Mucosa of rectum (tissue), 2 donors: ENCODE results near the gene C17orf50.

Experiments
- H3K27ac ChIP-seq, 2 donors: one replicate each; pipeline ENCODE4 v1.7.0; 2013; ENCODE audit warnings: inconsistent platforms in 2 of 2, low read depth in 2 of 2, low read length in 2 of 2
- H3K27me3 ChIP-seq, 2 donors: one replicate each; pipeline ENCODE4 v1.7.0; 2013; ENCODE audit warnings: low read length in 2 of 2; ENCODE audit not compliant: control insufficient read depth in 2 of 2, insufficient read depth in 2 of 2
- H3K36me3 ChIP-seq, 2 donors: one replicate each; pipeline ENCODE4 v1.7.0; 2013; ENCODE audit warnings: low read length in 2 of 2; ENCODE audit not compliant: control insufficient read depth in 2 of 2, insufficient read depth in 2 of 2
- H3K4me1 ChIP-seq, 2 donors: one replicate each; pipeline ENCODE4 v1.7.0; 2013; ENCODE audit warnings: low read length in 2 of 2, mild to moderate bottlenecking in 1 of 2; ENCODE audit not compliant: control insufficient read depth in 2 of 2, insufficient read depth in 2 of 2
- H3K4me3 ChIP-seq, 2 donors: one replicate each; pipeline ENCODE4 v1.7.0; 2013; ENCODE audit warnings: low read length in 2 of 2
- H3K9ac ChIP-seq, 2 donors: one replicate each; pipeline ENCODE4 v1.7.0; 2013; ENCODE audit warnings: low read length in 2 of 2, low read depth in 1 of 2, mild to moderate bottlenecking in 1 of 2
- H3K9me3 ChIP-seq, 2 donors: one replicate each; pipeline ENCODE4 v1.7.0; 2013; ENCODE audit warnings: low read length in 2 of 2; ENCODE audit not compliant: control insufficient read depth in 2 of 2
- donor health status: healthy.
- donor health status: Normal muscosa, but diverticular disease.

C17orf50 gene

DNA sequence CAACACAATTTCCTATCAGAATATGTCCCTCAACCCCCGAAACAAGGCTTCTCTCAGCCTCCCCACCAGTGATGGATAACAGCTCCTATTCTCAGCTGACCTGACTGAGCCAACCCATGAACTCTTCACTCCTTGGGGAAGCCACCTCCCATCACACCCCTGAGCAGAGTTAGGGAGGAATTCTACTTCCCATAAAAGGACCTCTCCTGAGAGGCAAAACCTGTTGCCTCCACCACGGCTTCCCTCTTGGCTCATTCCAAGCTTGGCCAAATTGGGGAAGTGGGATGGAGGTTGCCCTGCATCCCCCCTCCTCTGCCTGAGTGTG lies 34.9 kb upstream of the C17orf50 start:
- H3K4me1 ChIP-seq = no peaks in the 10 kb centered on the region
- H3K9me3 ChIP-seq = no peaks in the 10 kb centered on the region
- no peak overlapping the region for H3K4me3 ChIP-seq
- H3K9ac ChIP-seq = no peak overlapping the region
- H3K27ac ChIP-seq = no peak overlapping the region
- H3K27me3 ChIP-seq = no peaks in the 10 kb centered on the region
- peaks cover 31 to 35% of the 10 kb centered on the region in 2 donors for H3K36me3 ChIP-seq

- Histone ChIP-seq H3K9me3 (no peaks in the 10 kb centered on the region), H3K27ac (no peak overlapping the region), H3K36me3 (peaks cover 31 to 35% of the 10 kb centered on the region in 2 donors), H3K4me1 (peaks cover 5% of the 10 kb centered on the region in 2 donors), H3K4me3 (no peak overlapping the region), H3K9ac (no peak overlapping the region), H3K27me3 (no peaks in the 10 kb centered on the region)
These were observed 34.3 kb upstream of the C17orf50 start for GRCh38 chr17:35726127-35726952.

- Histone ChIP-seq H3K9me3 (no peaks in the 10 kb centered on the region), H3K27me3 (peaks cover 0 to under 1% of the 10 kb centered on the region in 2 donors), H3K4me1 (peaks cover 5 to 6% of the 10 kb centered on the region in 2 donors), H3K4me3 (no peak overlapping the region), H3K9ac (no peak overlapping the region), H3K36me3 (peaks cover 31 to 35% of the 10 kb centered on the region in 2 donors), H3K27ac (no peak overlapping the region)
These were observed 33.7 kb upstream of the C17orf50 start for GRCh38 chr17:35726953-35727460.

- Histone ChIP-seq H3K4me3 (no peak overlapping the region), H3K9me3 (no peaks in the 10 kb centered on the region), H3K36me3 (peaks cover 31 to 35% of the 10 kb centered on the region in 2 donors), H3K27me3 (peaks cover 0 to 2% of the 10 kb centered on the region in 2 donors), H3K27ac (no peak overlapping the region), H3K9ac (no peak overlapping the region), H3K4me1 (peaks cover 5 to 6% of the 10 kb centered on the region in 2 donors)
These were observed 33.1 kb upstream of the C17orf50 start for GRCh38 chr17:35727635-35728034.

DNA sequence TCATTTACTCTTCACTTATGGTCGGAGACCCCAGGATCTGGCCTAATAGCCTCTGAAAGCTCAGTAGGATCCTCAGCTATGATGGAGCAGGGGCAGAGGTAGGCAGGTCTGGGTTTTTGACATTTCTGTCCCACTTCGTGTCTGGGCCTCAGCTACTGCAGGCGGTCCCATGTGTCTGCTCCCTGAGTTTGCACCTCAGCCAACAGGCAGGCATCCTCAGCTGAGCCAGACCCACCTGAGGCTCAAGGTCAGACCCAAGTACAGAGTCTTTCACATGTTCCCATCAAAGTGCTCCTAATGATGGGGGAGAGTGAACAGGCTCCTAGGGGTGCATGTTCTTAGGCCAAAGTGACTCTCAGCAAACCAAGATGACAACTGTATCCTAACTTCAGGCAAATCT lies 32.1 kb upstream of the C17orf50 start:
- peaks cover 5 to 6% of the 10 kb centered on the region in 2 donors for H3K4me1 ChIP-seq
- H3K4me3 ChIP-seq = no peak overlapping the region
- H3K9me3 ChIP-seq = no peaks in the 10 kb centered on the region
- H3K27me3 ChIP-seq = peaks cover 0 to 2% of the 10 kb centered on the region in 2 donors
- H3K9ac ChIP-seq = no peak overlapping the region
- no peak overlapping the region for H3K27ac ChIP-seq
- H3K36me3 ChIP-seq = peaks cover 23 to 29% of the 10 kb centered on the region in 2 donors

DNA sequence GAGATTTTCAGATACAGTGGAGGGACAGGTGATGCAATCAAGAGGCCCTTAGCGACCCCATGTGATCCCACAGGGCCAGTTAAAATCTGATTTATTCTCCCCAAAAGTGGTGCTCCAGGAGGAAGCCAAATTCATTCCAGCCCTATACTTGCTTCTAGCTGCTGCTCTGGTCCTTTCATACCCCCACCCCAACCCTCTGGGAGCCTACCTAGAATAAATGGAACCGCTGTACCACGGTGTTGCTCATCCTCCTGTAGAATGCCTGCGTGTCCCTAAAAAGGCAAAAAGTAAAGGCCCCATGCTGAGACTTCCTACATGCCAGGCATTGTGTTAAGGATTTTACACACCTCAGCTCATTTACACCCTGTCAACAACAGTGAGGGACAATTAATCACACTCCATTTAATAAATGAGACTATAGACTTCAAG lies 31.3 kb upstream of the C17orf50 start:
- no peak overlapping the region for H3K4me3 ChIP-seq
- no peak overlapping the region for H3K27ac ChIP-seq
- H3K9me3 ChIP-seq = no peaks in the 10 kb centered on the region
- H3K36me3 ChIP-seq = peaks cover 15 to 20% of the 10 kb centered on the region in 2 donors
- peaks cover 5 to 6% of the 10 kb centered on the region in 2 donors for H3K4me1 ChIP-seq
- peaks cover 0 to 2% of the 10 kb centered on the region in 2 donors for H3K27me3 ChIP-seq
- H3K9ac ChIP-seq = no peak overlapping the region

GRCh38 chr17:35730400-35731005 lies 30.2 kb upstream of the C17orf50 start:
- no peak overlapping the region for H3K4me3 ChIP-seq
- H3K27ac ChIP-seq = no peak overlapping the region
- H3K4me1 ChIP-seq = peaks cover 5 to 6% of the 10 kb centered on the region in 2 donors
- H3K36me3 ChIP-seq = peaks cover 4 to 10% of the 10 kb centered on the region in 2 donors
- H3K9me3 ChIP-seq = no peaks in the 10 kb centered on the region
- H3K9ac ChIP-seq = no peak overlapping the region
- H3K27me3 ChIP-seq = peaks cover 0 to 2% of the 10 kb centered on the region in 2 donors

DNA sequence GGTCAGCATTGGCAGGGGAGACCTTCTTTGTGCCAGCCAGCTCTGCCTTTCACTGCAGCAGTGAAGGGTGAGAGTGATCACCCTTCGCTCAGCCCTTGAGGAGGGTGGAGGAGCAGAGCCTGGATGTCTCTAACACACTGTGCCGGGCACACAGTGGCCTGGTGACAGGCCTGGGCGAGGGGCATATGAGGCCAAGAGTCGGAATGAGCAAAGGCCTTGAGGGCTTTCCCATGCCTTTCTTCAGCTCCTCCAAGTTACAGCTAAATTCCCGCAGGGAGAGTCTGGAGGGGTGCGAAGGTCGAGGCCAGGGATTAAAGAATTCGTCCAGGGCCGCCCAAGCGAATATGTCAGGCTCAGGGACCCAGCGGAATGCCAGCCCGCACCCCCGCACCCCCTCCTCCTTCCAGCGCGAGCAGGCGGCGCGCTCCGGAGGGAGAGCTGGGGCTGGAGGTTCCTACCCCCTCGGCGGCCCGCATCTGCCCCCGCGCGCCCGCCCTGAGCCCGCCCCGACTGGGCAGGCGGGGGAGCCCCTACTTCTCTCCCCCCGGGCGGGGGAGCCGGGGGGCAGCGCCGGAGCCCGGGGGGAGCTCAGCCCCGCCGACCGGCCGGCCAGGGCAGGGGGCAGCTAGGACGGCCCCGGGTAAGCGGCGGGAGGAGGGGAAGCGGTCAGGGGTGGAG lies 29.3 kb upstream of the C17orf50 start, which contains the start of gene RASL10B:
TSS of gene RASL10B (plus strand) at position 401 of the 678 bp plus-strand sequence. CDS start 3,546 bp downstream, outside the sequence.
- Histone ChIP-seq H3K27me3 (peaks cover 0 to 2% of the 10 kb centered on the region in 2 donors), H3K9me3 (no peaks in the 10 kb centered on the region), H3K4me1 (peaks cover 5 to 6% of the 10 kb centered on the region in 2 donors), H3K4me3 (peak within 1 kb of the TSS; percentile 41 to 57), H3K9ac (peak within 1 kb of the TSS in 1 of 2 donors; percentile 20), H3K27ac (no peak within 1 kb of the TSS), H3K36me3 (peaks cover 0 to 5% of the 10 kb centered on the region in 2 donors)

GRCh38 chr17:35731917-35732805 lies 28.5 kb upstream of the C17orf50 start:
- Histone ChIP-seq H3K9ac (no peak overlapping the region), H3K36me3 (no peaks in the 10 kb centered on the region), H3K27me3 (peaks cover 0 to 2% of the 10 kb centered on the region in 2 donors), H3K4me1 (peaks cover 5 to 6% of the 10 kb centered on the region in 2 donors), H3K9me3 (no peaks in the 10 kb centered on the region), H3K4me3 (peak overlapping the region; percentile 26 to 41), H3K27ac (no peak overlapping the region)
